SK-N-MC (cell line): Measurements from ENCODE around the gene MORN3.

Experiments
- DNase-seq: peaks from one replicate; pipeline ENCODE4 v3.0.0-alpha.2; 2011; ENCODE audit warnings: low read depth, low spot score
- H3K27ac ChIP-seq: fragments of 200-600 bp; sonication (generic); 2 replicates; pipeline ENCODE4 v1.5.1; 2016; ENCODE audit warnings: mixed run types
- H3K36me3 ChIP-seq: fragments of 200-600 bp; sonication (generic); 2 replicates; pipeline ENCODE4 v1.6.1; 2017; ENCODE audit warnings: antibody characterized with exemption, low read length, mixed read lengths; ENCODE audit not compliant: insufficient read depth
- H3K4me3 ChIP-seq: fragments of 200-600 bp; sonication (generic); 2 replicates; pipeline ENCODE4 v1.5.1; 2016
- H3K9ac ChIP-seq: fragments of 200-600 bp; sonication (generic); 2 replicates; pipeline ENCODE4 v1.8.0; 2017; ENCODE audit warnings: mixed run types, mixed read lengths; ENCODE audit not compliant: insufficient read length
- H3K9me3 ChIP-seq: fragments of 200-600 bp; sonication (generic); 2 replicates; pipeline ENCODE4 v1.6.1; 2017; ENCODE audit warnings: low read depth, mild to moderate bottlenecking, antibody characterized with exemption, low read length, moderate library complexity, mixed read lengths
- EZH2 ChIP-seq: fragments of 200-600 bp; sonication (generic); IDR thresholded peaks from one replicate; pipeline ENCODE4 v1.6.1; 2017; ENCODE audit warnings: antibody characterized with exemption
- FOXP2 ChIP-seq: optimal IDR thresholded peaks from 2 replicates; pipeline ENCODE3; 2011; ENCODE audit warnings: mild to moderate bottlenecking, moderate library complexity; ENCODE audit not compliant: insufficient read depth; ENCODE audit errors: extremely low read length, control extremely low read depth
- POLR2AphosphoS5 ChIP-seq: IDR thresholded peaks from 2 replicates; pipeline ENCODE4 v1.6.1; 2012; ENCODE audit warnings: mild to moderate bottlenecking, low read depth, low read length, borderline replicate concordance

MORN3 gene

DNA sequence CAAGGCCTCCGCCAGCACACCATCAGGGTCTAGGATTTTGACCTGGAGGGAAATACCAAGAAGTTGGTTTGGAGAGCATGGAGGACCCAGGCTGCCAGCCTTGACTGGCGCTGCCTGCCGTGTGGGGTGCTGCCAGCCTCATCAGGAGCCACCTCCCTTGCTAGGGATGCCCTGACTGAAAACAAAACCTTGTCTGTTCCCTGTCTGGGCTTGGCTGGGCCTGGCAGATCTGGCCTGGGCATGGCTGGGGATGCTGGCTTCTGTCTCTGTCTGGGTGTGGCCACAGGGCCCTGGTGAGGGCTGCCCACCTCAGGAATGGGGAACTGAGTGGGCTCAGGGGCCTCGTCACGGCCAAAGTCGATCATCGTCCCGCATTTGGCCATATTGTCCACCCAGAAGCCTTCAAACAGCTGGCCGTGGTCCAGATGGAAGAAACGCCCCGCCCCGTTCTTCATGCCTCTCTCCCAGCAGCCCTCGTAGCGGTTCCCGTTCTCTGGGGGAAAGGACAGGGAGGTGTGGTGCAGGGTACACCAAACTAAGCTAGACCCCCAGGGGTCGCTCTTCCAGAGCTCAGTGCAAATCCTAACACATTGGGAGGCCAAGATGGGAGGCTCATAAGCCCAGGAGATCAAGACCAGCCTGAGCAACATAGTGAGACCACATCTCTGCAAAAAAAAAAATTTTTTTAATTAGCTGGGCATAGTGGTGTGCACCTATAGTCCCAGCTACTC, 16.5 kb downstream of the MORN3 start:
- no peak overlapping the region for H3K4me3 ChIP-seq
- no peak overlapping the region for H3K27ac ChIP-seq
- DNase-seq, result no peak
- no peak for TF ChIP-seq FOXP2
- TF ChIP-seq EZH2, result no peak
- TF ChIP-seq POLR2AphosphoS5, result no peak
- no peaks in the 10 kb centered on the region for H3K36me3 ChIP-seq
- no peak overlapping the region for H3K9ac ChIP-seq
- no peaks in the 10 kb centered on the region for H3K9me3 ChIP-seq

DNA sequence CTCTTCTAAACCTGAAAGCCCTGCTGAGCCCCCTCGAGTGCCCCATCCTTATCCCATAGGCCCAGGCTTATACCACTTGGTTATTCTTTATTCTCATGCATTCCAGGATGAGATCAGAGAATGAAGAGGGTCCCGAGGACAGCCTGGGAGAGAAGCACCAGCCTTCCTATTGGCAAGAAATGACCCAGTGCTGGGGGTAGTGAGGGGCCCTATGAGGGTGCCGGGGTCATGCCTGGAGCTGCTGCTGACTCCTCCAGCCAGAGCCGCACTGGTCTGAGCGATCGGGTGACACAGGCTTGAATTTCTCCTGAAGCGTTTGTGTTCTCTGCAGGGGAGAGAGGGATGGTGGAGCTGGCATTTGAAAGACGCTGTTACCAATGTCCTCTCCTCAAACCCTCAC, 18.1 kb downstream of the MORN3 start:
- Histone ChIP-seq H3K27ac (no peak overlapping the region), H3K36me3 (no peaks in the 10 kb centered on the region), H3K9me3 (no peaks in the 10 kb centered on the region), H3K9ac (no peak overlapping the region), H3K4me3 (no peak overlapping the region)
- no peak for DNase-seq
- no peak for TF ChIP-seq FOXP2
- no peak for TF ChIP-seq EZH2
- TF ChIP-seq POLR2AphosphoS5, result no peak

- Histone ChIP-seq H3K9ac (no peak overlapping the region), H3K36me3 (no peaks in the 10 kb centered on the region), H3K4me3 (no peak overlapping the region), H3K9me3 (no peaks in the 10 kb centered on the region), H3K27ac (no peak overlapping the region)
- DNase-seq, result no peak
- no peak for TF ChIP-seq POLR2AphosphoS5
- no peak for TF ChIP-seq FOXP2
- no peak for TF ChIP-seq EZH2
Measured at GRCh38 chr12:121649819-121650353, 19.6 kb downstream of the MORN3 start.

DNA sequence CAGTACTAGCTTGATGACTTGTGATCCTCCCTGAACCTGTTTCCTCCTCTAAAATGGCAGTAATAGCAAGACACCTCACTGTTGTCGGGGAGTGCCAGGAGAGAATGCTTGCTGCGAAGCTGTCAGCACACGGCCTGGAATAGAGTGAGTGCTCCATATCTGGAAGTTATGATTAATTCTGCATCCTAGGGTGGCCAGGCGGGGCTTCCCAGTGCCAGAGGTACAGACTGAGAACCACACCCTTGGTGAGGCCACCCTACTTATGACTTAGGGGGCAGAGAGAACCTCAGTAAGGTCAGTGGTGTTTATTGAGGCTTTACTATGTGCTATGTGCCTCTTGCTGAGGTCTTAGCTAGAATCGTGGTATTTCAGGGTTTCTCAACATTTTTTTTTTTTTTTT, 20.1 kb downstream of the MORN3 start:
- Histone ChIP-seq H3K4me3 (no peak overlapping the region), H3K9ac (no peak overlapping the region), H3K27ac (no peak overlapping the region), H3K9me3 (no peaks in the 10 kb centered on the region), H3K36me3 (no peaks in the 10 kb centered on the region)
- DNase-seq, result no peak
- TF ChIP-seq POLR2AphosphoS5, result no peak
- no peak for TF ChIP-seq EZH2
- TF ChIP-seq FOXP2, result no peak

- Histone ChIP-seq H3K27ac (no peak overlapping the region), H3K36me3 (no peaks in the 10 kb centered on the region), H3K9ac (no peak overlapping the region), H3K4me3 (no peak overlapping the region), H3K9me3 (no peaks in the 10 kb centered on the region)
- no peak for TF ChIP-seq FOXP2
- no peak for TF ChIP-seq POLR2AphosphoS5
- no peak for TF ChIP-seq EZH2
- DNase-seq, result no peak
Measured at GRCh38 chr12:121648458-121649028, 20.9 kb downstream of the MORN3 start.

- TF ChIP-seq EZH2, result no peak
- TF ChIP-seq POLR2AphosphoS5, result no peak
- no peak for TF ChIP-seq FOXP2
- Histone ChIP-seq H3K36me3 (no peaks in the 10 kb centered on the region), H3K9ac (no peak overlapping the region), H3K4me3 (no peak overlapping the region), H3K9me3 (no peaks in the 10 kb centered on the region), H3K27ac (no peak overlapping the region)
- no peak for DNase-seq
Measured at GRCh38 chr12:121641343-121641630, 28.2 kb downstream of the MORN3 start.

DNA sequence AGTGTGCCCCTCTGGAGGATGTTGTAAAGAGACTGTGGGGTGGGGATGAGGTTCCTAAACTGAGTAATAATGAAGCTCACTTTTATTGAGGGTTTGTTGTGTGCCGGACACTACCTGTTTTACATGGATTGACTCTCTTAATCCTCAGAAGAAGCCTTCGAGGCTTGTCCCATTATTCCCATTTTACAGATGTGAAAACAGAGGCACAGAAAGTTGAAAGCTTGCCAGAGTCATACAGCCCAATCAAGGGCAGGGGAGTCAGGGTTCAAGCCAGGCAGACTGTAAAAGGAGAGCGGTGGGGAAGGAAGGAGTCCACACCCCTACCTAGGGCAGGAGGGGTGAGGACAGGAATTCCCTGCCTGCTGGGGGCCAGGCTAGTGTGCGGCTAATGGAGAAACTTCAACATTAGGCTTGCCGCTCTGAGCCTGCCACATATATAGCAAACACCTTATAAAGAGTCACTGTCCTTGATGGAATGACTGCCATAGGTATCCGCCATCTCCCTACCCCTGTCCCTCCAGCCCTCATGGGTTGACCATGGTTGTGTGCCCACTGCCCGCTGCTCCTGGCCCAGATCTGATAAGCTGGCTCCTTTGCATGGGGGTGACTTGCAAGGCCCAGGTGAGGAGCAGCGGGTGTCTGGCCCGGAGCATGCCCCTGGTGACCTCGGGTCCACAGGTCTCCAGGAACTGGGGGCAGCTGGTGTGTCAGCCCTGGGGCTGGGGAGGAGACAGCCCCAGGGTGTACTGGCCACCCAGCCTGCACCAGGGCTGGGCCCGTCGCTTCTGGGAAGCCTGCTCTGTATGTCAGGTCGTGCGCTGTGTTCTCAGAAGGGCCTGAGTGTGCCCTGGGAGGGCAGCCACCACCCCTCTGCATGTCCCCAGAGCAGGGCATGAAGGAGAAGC, 30.9 kb downstream of the MORN3 start:
- Histone ChIP-seq H3K4me3 (no peak overlapping the region), H3K9me3 (no peaks in the 10 kb centered on the region), H3K27ac (no peak overlapping the region), H3K36me3 (no peaks in the 10 kb centered on the region), H3K9ac (no peak overlapping the region)
- no peak for DNase-seq
- no peak for TF ChIP-seq EZH2
- TF ChIP-seq POLR2AphosphoS5, result no peak
- no peak for TF ChIP-seq FOXP2
